IPS-NIHi11 (cell line): ENCODE measurements around the gene CD22.
"Not testable (repeated sequence)": the region's sequence is repeated elsewhere in the genome, so short reads cannot be mapped to it uniquely, and the experiment has no call there.

Source experiments
- DNase-seq: peaks from one replicate; pipeline ENCODE4 v3.0.0; 2012; ENCODE audit warnings: mixed read lengths, low spot score

CD22 gene

DNA sequence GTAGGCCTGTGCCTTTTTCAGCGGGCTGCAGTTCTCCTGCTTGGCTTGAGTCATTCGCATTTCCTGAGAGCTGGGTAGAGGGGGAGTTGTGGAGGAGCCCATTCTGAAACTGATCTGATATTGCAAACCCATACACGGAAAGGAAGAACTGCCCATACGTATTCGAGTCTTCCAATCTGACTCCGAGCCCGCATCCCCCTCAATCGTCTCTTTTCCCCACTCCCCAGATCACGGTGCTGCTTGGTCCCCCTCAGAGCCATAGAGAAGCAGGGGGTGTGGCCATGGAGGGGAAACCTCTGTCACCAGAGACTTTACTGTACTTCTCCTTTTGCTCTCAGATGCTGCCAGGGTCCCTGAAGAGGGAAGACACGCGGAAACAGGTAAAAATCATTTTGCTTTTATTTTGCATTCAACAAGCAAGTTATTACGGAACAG lies at the start of gene CD22:
Gene CD22, plus strand, starts transcription at position 337 of the 435 bp plus-strand sequence. CDS start 2,854 bp downstream, outside the sequence.
- no peak for DNase-seq

DNA sequence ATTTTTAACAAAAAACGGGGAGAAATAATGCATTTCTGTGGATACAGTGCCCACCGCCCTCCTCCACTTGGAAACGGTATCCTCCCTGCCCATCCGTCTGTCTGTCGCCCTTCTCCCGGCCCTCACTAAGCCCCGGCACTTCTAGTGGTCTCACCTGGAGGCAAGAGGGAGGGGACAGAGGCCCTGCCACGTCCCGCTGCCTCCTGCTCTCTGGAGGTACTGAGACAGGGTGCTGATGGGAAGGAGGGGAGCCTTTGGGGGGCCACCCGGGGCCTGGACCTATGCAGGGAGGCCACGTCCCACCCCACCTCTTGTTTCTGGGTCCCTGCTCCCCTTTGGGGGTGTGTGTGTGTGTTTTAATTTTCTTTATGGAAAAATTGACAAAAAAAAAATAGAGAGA lies 49.6 kb upstream of the CD22 start:
- DNase-seq, result no peak

DNA sequence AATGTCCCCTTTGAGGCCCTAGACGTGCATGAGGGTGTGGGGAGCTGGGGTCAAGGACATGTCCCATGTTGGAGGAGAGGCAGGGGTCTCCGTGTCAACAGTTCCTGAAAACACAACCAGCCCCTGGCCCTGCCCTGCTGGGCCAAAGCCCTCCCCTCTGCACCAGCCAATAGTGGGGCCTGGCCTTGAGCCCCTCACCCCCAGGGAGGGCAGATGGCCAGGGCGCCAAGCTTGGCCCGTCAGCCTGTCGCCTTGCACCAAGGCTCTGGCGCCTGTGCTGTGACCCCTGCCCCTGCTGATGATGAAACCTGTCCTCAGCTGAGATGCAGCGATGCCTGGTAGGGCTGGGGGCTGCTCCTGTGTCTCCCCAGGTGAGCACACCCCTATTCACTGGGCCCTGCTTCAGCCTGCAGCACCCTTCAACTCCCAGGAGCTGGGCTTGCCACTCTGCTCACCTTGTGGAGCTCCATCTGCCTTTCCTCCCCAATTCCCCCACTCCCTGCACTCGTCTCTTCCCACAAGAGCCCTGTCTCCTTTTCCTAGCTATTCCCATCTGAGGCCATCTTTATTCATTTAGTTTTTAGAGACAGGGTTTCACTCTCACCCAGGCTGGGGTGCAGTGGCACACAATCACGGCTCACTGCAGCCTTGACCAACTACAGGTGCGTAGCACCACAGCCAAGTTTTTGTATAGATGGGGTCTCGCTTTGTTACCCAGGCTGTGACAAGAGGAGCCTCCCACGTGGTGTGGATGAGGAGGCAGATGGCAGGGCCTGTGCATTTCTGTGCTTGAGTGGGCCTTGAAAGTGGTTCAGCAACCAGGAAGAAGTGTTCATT lies 48.8 kb upstream of the CD22 start:
- no peak for DNase-seq

DNA sequence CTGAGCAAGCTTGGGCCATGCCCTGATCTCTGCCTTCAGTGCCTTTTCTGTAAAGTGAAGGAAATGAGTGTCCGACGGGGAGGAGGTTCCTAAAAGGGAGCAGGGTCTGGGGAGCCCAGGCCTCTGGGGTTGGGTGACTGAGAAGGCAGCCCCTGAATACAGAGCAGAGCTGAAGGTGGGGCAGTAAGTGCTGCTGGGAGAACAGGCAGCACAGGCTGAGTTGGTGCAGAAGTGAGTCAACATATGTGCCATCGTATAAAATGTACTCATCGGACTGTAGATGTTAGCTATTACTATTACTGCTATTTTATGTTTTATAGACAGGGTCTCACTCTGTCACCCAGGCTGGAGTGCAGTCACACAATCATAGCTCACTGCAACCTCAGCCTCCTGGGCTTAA lies 47.7 kb upstream of the CD22 start:
- DNase-seq, result no peak

DNA sequence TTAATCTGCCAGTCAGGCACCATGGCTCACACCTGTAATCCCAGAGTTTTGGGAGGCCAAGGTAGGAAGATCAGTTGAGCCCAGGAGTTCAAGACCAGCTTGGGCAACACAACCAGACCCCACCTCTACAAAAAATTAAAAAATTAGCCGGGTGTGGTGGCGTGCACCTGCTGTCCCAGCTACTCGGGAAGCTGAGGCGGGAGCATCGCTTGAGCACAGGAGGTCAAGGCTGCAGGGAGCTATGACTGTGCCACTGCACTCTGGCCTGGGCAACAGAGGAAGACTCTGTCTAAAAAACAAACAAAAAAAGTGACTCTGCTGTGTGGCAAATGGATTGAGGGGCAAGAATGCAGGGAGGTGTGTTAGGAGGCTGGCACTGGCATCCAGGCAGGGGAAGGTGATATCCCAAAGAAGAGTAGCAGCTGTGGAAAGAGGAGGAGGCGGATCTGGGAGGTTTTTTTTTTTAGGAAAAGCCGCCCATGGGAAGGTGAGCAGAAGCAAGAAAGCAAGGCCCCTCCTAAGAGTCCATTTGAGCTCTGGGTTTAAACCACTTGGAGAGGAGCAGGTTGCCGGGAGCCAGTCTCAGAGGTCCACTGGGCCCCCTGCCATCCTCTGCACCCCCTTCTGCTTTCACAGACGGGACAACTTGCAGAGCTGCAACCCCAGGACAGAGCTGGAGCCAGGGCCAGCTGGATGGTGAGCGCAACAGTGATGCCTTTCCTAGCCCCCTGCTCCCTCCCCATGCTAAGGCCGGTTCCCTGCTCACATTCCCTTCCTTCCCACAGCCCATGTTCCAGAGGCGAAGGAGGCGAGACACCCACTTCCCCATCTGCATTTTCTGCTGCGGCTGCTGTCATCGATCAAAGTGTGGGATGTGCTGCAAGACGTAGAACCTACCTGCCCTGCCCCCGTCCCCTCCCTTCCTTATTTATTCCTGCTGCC lies 44.6 kb upstream of the CD22 start:
- peak; percentile 33 for DNase-seq

DNA sequence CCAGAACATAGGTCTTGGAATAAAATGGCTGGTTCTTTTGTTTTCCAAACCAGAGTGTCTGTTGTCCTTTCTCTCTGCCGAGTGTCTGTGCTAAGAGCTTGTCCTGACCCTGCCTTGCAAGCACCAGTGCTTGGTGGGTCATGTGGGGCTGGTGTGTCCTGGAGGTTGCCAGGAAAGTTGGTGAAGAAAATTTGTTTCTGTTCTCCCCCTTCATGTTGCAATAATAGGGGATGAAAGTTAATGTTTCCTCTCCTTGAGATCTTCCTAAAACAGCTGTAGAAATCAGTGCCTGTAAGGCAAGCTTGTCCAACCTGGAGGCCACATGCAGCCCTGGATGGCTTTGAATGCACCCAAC lies 43.9 kb upstream of the CD22 start:
- DNase-seq, result no peak

DNA sequence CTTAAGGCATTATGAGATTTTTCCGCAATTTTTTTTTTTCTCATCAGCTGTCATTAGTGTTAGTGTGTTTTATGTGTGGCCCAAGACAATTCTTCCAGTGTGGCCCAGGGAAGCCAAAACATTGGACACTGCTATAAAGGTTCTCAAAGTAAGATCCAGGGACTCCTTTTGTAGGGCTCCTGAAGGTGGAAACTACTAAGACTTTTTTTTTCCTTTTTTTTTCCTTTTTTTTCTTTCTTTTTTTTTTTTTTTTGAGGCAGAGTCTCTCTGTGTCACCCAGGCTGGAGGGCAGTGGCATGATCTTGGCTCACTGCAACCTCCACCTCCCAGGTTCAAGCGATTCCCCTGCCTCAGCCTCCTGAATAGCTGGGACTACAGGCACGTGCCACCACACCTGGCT lies 43.5 kb upstream of the CD22 start:
- not testable (repeated sequence) for DNase-seq

DNA sequence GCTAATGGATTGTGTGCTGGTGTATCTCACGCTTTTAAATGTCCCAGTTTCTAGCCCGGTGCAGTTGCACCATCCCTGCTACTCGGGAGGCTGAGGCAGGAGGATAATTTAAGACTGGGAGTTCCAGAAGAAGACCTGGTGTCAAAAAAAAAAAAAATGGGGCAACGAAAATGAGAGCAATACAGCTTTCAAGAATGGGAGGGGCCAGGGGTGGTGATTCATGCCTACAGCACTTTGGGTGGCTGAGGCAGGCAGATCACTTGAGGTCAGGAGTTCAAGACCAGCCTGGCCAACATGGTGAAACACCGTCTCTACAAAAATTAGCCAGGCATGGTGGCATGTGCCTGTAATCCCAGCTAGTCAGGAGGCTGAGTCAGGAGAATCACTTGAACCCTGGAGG lies 42.9 kb upstream of the CD22 start:
- not testable (repeated sequence) for DNase-seq

DNA sequence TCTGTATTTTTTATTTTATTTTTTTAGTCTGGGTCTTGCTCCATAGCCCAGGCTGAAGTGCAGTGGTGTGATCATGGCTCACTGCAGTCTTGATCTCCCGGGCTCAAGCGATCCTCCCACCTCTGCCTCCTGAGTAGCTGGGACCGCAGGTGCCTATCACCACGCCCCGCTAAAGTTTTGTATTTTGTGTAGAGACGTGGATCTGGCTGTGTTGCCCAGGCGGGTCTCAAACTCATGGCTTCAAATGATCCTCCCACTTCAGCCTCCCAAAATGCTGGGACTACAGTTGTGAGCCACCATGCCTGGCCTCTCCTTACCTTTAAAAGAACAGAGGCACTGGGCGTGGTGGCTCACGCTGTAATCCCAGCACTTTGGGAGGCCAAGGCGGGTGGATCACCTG lies 41.3 kb upstream of the CD22 start:
- DNase-seq, result no peak

DNA sequence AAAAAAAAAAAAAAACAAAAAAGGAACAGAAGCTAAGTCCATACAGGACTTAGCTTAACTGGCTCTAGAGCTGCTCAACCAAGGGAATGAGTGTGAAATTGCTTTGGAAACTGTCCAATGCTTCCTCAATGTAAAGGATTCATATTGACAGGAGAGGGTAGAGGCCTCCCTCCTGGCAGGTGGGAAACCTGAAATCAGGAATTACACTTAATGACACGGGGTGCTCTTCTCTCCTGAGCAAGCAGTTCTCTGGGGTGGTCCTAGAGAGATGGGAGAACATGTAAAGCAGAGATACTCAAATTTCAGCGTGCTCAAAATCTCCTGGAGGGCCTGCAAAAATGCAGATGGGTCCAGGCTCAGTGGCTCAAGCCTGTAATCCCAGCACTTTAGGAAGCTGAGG lies 40.7 kb upstream of the CD22 start:
- no peak for DNase-seq

DNA sequence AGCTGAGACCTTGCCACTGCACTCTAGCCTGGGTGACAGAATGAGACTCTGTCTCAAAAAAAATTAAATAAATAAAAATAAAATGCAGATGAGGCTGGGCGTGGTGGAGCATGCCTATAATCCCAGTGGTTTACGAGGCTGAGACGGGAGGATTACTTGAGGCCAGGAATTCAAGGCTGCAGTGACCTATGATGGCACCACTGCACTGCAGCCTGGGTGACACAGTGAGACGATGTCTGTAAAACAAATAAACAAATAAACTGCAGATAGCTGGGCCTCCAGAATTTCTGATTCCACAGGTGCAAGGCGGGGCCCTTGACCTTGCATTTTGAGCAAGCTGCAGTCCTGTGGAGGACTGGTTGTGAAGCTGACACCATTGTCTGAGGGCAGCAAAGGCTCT lies 40.1 kb upstream of the CD22 start:
- DNase-seq, result no peak

DNA sequence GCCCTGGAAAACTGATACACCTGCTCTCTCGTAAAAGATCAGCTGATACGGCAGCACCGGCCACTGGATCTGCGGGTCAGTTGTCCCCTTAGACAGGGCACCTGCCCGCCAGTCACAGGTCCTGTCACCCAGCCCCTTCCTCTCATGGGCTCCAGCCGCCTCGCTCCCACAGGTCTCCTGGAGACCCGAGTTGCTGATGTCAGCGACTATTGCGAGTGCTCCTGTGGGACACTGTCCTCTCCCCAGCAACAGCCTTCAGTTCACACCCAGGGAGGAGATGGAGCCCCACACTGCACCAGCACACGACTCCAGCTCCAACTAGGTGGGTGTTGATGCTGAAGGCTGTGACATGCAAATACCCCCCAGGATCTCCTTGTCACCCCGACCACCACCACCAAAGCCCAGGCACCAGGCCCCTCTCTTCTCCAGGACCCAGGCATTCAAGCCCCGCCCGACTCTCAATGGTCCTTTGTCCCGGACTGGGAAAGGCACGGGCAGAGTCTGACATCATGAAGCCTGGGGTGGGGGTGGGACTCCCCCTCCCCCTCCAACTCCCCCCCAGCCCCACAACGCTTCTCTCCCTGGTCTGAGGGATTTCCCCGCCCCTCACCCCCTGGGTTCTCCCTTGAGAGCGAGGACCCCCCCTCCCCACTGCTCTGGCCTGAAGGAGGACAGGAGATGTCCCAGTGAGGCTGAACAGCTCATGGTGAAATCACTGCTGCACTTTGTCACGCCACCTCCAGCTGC lies 38.4 kb upstream of the CD22 start:
- DNase-seq, result no peak

DNA sequence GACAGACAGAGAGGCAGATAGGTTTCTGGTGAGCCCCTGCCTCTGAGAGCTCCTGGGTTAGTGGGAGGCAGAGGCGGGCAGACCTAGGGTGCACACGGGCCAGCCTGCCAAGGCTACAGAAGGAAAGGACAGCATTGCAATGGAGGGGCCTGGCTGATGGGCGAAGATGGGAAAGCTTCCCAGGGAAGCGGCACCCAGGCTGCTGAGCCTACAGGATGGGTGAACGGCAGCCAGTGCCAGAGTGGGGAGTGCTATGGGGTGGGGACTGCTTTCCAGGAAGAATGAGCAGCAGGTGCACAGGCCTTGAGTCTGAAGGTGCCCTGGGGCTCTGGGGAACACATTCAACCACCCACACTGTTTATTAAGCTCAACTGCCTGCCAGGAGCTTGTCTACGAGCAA lies 37.7 kb upstream of the CD22 start:
- no peak for DNase-seq

DNA sequence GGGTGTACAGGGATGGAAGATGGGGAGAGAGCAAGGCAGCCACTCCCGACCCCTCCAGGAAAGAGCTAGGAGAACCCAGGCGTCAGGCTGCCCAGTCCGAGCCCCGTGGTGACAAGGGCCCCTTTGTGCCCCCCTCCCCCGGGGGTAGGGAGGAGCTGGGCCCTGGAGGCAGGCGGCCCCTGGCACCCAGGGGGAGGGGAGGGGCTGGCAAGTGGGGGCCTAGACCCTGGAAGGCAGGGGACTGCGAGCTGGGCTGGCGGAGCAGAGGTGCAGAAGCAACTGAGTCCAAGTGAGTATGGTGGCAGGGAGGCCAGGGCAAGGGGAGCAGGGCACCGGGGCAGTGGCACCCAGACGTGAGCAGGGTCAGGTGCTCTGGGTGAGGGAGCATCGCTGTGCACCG lies 37.1 kb upstream of the CD22 start, which contains the start of gene MAG:
Gene MAG, plus strand, starts transcription at position 246 of the 400 bp plus-strand sequence. CDS start 3,248 bp downstream, outside the sequence.
- DNase-seq, result no peak

DNA sequence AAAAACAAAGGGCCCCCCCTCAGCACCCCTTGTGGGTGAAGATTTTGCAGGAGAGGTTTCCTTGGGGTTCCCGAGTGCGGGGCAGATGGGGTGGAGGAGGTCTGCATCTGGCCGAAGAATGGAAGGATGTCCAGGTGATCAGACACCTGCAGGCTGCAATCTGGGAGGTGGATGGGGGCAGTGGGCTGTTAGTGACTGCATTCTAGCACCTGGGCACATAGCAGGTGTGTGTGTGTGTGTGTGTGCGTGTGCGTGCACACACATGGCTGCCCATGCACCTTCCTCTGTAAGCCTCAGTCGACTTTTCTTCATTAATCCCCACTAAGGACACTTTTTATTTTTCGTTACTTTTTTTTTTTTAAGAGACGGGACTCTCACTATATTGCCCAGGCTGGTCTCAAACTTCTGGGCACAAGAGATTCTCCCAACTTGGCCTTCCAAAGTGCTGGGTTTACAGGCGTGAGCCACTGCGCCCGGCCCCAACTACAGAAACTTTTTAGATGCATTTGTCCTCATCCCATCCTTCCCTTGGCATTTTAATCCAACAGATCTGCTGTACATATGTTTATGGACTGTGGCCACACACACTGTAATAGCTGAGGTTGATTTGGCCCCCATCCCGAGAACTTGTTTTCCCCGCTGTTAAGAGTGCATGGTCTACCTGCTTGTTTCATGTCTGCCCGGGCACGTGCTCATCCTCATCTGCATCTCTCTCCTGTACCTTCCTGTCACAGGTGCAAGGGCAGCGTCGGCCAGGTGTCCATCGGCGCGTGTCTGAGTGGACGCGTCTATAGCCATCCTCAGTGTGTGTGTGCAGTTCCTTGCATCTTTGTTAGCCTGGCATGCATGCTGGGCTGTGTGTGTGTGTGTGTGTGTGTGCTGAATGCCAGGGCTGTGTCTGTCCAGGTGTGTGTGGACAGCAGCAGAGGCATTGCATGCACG lies 36.3 kb upstream of the CD22 start:
- DNase-seq, result no peak

DNA sequence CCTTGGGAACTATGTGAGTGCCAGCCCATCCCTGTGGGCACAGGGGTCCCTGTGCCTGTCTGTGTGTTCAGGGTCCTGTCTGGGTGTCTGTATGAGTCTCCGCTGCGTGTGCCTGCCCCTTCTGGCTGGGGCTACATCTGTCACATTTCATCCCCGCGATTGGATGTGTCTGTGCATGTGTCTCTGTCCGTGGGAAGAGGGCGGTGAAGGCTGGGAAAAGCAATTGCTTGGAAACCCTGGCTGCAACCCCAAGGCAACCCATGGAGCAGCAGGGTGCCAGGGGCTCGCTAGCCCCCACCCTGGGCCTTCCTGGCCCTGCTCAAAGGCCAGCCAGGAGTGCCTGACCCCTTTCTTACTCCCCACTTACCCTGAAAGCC lies 35.6 kb upstream of the CD22 start:
- DNase-seq, result no peak

DNA sequence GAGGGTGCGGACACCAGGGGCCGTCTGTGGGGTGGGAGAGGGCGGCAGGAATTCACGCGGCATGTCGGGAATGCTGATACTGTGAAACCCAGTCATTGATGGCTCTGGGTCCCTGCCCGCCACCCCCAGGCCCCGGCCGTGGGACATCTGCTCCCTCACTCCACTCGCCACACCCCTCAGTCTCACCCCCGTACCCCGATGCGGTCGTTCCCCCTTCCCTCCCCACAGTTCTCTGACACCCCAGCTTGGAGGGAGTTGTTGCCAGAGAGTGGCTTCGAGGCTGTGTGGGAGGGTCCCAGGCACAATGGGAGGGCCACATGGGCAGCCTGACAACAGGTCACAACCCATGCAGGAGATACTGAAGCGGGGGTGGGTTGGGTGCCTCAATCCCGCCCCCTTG lies 35.2 kb upstream of the CD22 start:
- DNase-seq, result no peak

DNA sequence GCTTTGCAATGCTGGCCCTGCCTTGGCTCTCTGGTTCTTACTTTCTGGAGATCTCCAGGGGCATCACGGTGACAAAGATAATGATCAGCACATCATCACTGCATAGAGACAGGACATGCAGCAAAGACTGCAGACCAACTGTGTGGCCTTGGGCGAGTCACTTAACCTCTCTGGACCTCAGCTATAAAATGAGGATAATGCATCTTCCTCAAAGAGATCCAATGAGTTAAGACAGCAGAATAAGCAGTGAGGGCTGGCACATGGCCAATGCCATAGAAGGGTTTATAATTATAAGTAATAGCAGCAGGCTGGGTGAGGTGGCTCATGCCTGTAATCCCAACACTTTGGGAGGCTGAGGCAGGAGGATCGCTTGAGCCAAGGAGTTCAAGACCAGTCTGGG lies 34.7 kb upstream of the CD22 start:
- DNase-seq, result no peak

DNA sequence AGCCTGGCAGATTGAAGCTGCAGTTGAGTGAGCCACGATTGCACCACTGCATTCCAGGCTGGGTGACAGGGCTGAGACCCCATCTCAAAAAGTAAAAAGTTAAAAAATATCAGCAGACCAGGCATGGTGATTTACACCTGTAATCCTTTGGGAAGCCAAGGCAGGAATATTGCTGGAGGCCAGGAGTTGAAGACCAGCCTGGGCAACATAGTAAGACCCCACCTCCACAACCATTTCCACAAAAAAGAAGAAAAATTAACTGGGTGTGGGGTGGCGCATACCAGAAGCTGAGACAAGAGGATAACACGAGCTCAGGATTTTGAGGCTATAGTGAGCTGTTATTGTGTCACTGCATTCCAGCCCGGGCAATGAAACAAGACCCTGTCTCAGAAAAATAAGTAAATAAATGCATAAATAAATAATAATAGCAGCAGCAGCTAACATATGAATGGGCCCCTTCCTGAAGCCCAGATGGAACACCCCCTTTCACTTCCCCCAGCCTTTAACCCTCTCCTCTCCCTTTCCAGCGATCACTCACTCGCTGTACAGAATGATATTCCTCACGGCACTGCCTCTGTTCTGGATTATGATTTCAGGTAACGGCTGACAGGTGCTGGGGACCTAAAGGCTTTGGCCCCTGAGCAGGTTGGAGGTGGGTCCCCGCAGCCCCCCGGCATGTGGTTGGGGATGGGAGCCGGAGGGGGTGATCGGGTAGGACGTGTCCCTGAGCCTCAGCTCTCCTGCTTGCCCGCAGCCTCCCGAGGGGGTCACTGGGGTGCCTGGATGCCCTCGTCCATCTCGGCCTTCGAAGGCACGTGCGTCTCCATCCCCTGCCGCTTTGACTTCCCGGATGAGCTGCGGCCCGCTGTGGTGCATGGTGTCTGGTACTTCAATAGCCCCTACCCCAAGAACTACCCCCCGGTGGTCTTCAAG lies 33.9 kb upstream of the CD22 start:
- no peak for DNase-seq
